ENCODE results near the gene TSEN54. TPM values are rescaled to one million over a fixed set of nuclear protein-coding genes. Genes with fewer than 3 reads are reported as not detected.

TSEN54 gene
- total and polyA plus RNA-seq, 2 experiments from 2014 or later = 45.9 to 62.5 TPM

GRCh38 chr17:75493476-75494129 is 22.7 kb upstream of the TSEN54 start:
- no peaks in the 10 kb centered on the region for H3K9me2 ChIP-seq (ENCODE audit: insufficient read depth)
- H3K4me3 ChIP-seq = no peak overlapping the region
- no peaks in the 10 kb centered on the region for H3K79me2 ChIP-seq (replicated peaks; ENCODE audit: insufficient read depth)
- Mint-ChIP-seq H3K9me3 (no peaks in the 10 kb centered on the region), H3K4me3 (no peak overlapping the region), H3K27ac (no peak overlapping the region), H3K36me3 (ENCODE audit: low read depth) (peaks cover 3% of the 10 kb centered on the region; the same call in 1 of the 3 replicates), H3K4me1 (no peaks in the 10 kb centered on the region), H3K27me3 (ENCODE audit: insufficient read depth, low read depth, poor library complexity) (peaks cover 9% of the 10 kb centered on the region)
- no peak overlapping the region for H3K4me2 ChIP-seq
- ATAC-seq = no peak
- H3K4me1 ChIP-seq (ENCODE audit: insufficient read depth) = no peaks in the 10 kb centered on the region
- no peak overlapping the region for H3K27ac ChIP-seq (ENCODE audit: low read depth)
- no peak for TF ChIP-seq ZNF462 (CRISPR knock-in tag; IDR thresholded peaks at IDR 0.05)
- TF ChIP-seq EZH2 (IDR thresholded peaks at IDR 0.05; ENCODE audit: low read depth, unreplicated experiment) = no peak
- TF ChIP-seq JUNB (IDR thresholded peaks at IDR 0.05; ENCODE audit: unreplicated experiment) = no peak
- no peak for TF ChIP-seq ZNF114 (CRISPR knock-in tag; IDR thresholded peaks at IDR 0.05)
- TF ChIP-seq CREB1 (CRISPR knock-in tag; IDR thresholded peaks at IDR 0.05; ENCODE audit: low read depth) = no peak
- no peak for TF ChIP-seq REST (IDR thresholded peaks at IDR 0.05; ENCODE audit: unreplicated experiment)
- H2AFZ ChIP-seq = no peak overlapping the region
- no peaks in the 10 kb centered on the region for H3F3A ChIP-seq (replicated peaks; ENCODE audit: low read depth)
- no peaks in the 10 kb centered on the region for H4K20me1 ChIP-seq (replicated peaks; ENCODE audit: insufficient read depth)
- DNase-seq (ENCODE audit: low spot score) = no peak
- no peaks in the 10 kb centered on the region for H3K36me3 ChIP-seq (ENCODE audit: insufficient read depth)
- no peaks in the 10 kb centered on the region for H3K27me3 ChIP-seq (ENCODE audit: insufficient read depth)

All from GM23338 (cell line).